WTC11 (cell line): ENCODE measurements around the gene CLDN14. TPM values are rescaled to one million over a fixed set of nuclear protein-coding genes. Genes with fewer than 3 reads are reported as not detected.

Source experiments
- ATAC-seq: fragments of 200-7000 bp; cut with Tn5 transposase; 2 replicates; pipeline ENCODE4 v1.10.0; 2021; ENCODE audit warnings: mild to moderate bottlenecking, moderate library complexity
- CTCF ChIA-PET: fragments of 300-600 bp; sonication (Branson Sonifier 250); formaldehyde crosslinking; loops from one replicate; lab custom pipeline; 2021; ENCODE audit warnings: antibody characterized with exemption; lab: Charles Lee
- POLR2A ChIA-PET: fragments of 350-600 bp; sonication (Branson Sonifier 250); formaldehyde crosslinking; loops from one replicate; lab custom pipeline; 2021; ENCODE audit warnings: antibody characterized with exemption; lab: Charles Lee
- DNase-seq: peaks from one replicate; pipeline ENCODE4 v3.0.0; 2021; ENCODE audit warnings: low spot score
- H3K27ac Mint-ChIP-seq: 2 replicates; pipeline ENCODE4 v1.8.0; 2021; ENCODE audit warnings: mixed read lengths
- H3K27me3 Mint-ChIP-seq: 2 replicates; pipeline ENCODE4 v1.8.0; 2021; ENCODE audit warnings: low read depth, mild to moderate bottlenecking, moderate library complexity, mixed read lengths
- H3K36me3 Mint-ChIP-seq: 2 replicates; pipeline ENCODE4 v1.8.0; 2021; ENCODE audit warnings: mixed read lengths
- H3K4me1 Mint-ChIP-seq: 2 replicates; pipeline ENCODE4 v1.8.0; 2022; ENCODE audit warnings: mixed read lengths
- H3K4me3 Mint-ChIP-seq: 2 replicates; pipeline ENCODE4 v1.8.0; 2021; ENCODE audit warnings: mild to moderate bottlenecking, moderate library complexity, mixed read lengths
- H3K9me3 Mint-ChIP-seq: 2 replicates; pipeline ENCODE4 v1.8.0; 2021; ENCODE audit warnings: mixed read lengths
- CDX4 ChIP-seq: fragments of 250-450 bp; sonication (Bioruptor Pico); IDR thresholded peaks from 2 replicates; pipeline ENCODE4 v1.9.0; 2021; ENCODE audit warnings: moderate library complexity, mild to moderate bottlenecking, inconsistent platforms, borderline replicate concordance
- E2F5 ChIP-seq: sonication (generic); formaldehyde crosslinking; IDR thresholded peaks from 2 replicates; pipeline ENCODE4 v1.8.1; 2022; ENCODE audit warnings: mild to moderate bottlenecking, moderate library complexity, missing genetic modification reagents
- ERG ChIP-seq: fragments of 250-450 bp; sonication (Bioruptor Pico); IDR thresholded peaks from 2 replicates; pipeline ENCODE4 v1.8.0; 2021; ENCODE audit warnings: mild to moderate bottlenecking
- HMGA2 ChIP-seq: fragments of 250-450 bp; sonication (Bioruptor Pico); IDR thresholded peaks from 2 replicates; pipeline ENCODE4 v1.4.0; 2021; ENCODE audit warnings: mild to moderate bottlenecking, moderate library complexity
- JUN ChIP-seq: sonication (generic); formaldehyde crosslinking; IDR thresholded peaks from 2 replicates; pipeline ENCODE4 v1.8.0; 2023; ENCODE audit warnings: mild to moderate bottlenecking, missing genetic modification reagents
- MXD4 ChIP-seq: fragments of 250-450 bp; sonication (Bioruptor Pico); IDR thresholded peaks from 2 replicates; pipeline ENCODE4 v1.8.0; 2021; ENCODE audit warnings: mild to moderate bottlenecking, moderate library complexity, borderline replicate concordance
- NFATC4 ChIP-seq: fragments of 250-450 bp; sonication (Bioruptor Pico); IDR thresholded peaks from 2 replicates; pipeline ENCODE4 v1.9.0; 2021; ENCODE audit warnings: mild to moderate bottlenecking
- NFE2L1 ChIP-seq: sonication (generic); formaldehyde crosslinking; IDR thresholded peaks from 2 replicates; pipeline ENCODE4 v1.8.1; 2023; ENCODE audit warnings: missing genetic modification reagents
- NFYB ChIP-seq: sonication (generic); formaldehyde crosslinking; conservative IDR thresholded peaks from 2 replicates; pipeline ENCODE4 v1.8.0; 2022; ENCODE audit warnings: low read depth, missing genetic modification reagents
- NR1H2 ChIP-seq: sonication (generic); formaldehyde crosslinking; IDR thresholded peaks from 2 replicates; pipeline ENCODE4 v1.9.0; 2021; ENCODE audit warnings: mild to moderate bottlenecking, moderate library complexity, missing genetic modification reagents
- OVOL2 ChIP-seq: fragments of 250-450 bp; sonication (Bioruptor Pico); IDR thresholded peaks from 2 replicates; pipeline ENCODE4 v1.9.0; 2021; ENCODE audit warnings: mild to moderate bottlenecking, borderline replicate concordance
- PRRX2 ChIP-seq: fragments of 250-450 bp; sonication (Bioruptor Pico); IDR thresholded peaks from 2 replicates; pipeline ENCODE4 v1.8.0; 2021; ENCODE audit warnings: mild to moderate bottlenecking
- ZNF121 ChIP-seq: sonication (generic); formaldehyde crosslinking; IDR thresholded peaks from 2 replicates; pipeline ENCODE4 v1.8.0; 2023; ENCODE audit warnings: missing genetic modification reagents
- ZNF532 ChIP-seq: fragments of 250-450 bp; sonication (Bioruptor Pico); IDR thresholded peaks from 2 replicates; pipeline ENCODE4 v1.9.0; 2021; ENCODE audit warnings: mild to moderate bottlenecking, borderline replicate concordance
- total RNA-seq: library from RNA; stranded (reverse); gene quantifications from 3 replicates; pipeline ENCODE4 v1.2.3, GENCODE V29; 2021
- TF ChIP-seq, protein P1 (sequence below): sonication (generic); formaldehyde crosslinking; IDR thresholded peaks from 2 replicates; pipeline ENCODE4 v1.8.0; 2022; ENCODE audit warnings: mild to moderate bottlenecking, missing genetic modification reagents
- TF ChIP-seq, protein P2 (sequence below): fragments of 250-450 bp; sonication (Bioruptor Pico); IDR thresholded peaks from 2 replicates; pipeline ENCODE4 v1.9.0; 2021; ENCODE audit warnings: mild to moderate bottlenecking
- TF ChIP-seq, protein P3 (sequence below): fragments of 250-450 bp; sonication (Bioruptor Pico); conservative IDR thresholded peaks from 2 replicates; pipeline ENCODE4 v1.9.0; 2021; ENCODE audit warnings: mild to moderate bottlenecking
- TF ChIP-seq, protein P4 (sequence below): fragments of 250-450 bp; sonication (Bioruptor Pico); IDR thresholded peaks from 2 replicates; pipeline ENCODE4 v1.9.0; 2021; ENCODE audit warnings: mild to moderate bottlenecking

Gene CLDN14
- total RNA-seq, 1 experiment from 2014 or later = not detected

GRCh38 chr21:36451506-36451905 is 28.4 kb downstream of the CLDN14 start (continued):
- no peak for TF ChIP-seq JUN (CRISPR knock-in tag)

- Mint-ChIP-seq H3K9me3 (no peaks in the 10 kb centered on the region; the same call in 1 of the 2 replicates), H3K4me3 (no peak overlapping the region), H3K27me3 (peaks cover 3% of the 10 kb centered on the region; the same call in 1 of the 2 replicates), H3K4me1 (peaks cover 21% of the 10 kb centered on the region), H3K36me3 (no peaks in the 10 kb centered on the region), H3K27ac (no peak overlapping the region)
- TF ChIP-seq ZNF121 (CRISPR knock-in tag) = no peak
- TF ChIP-seq, protein P1, sequence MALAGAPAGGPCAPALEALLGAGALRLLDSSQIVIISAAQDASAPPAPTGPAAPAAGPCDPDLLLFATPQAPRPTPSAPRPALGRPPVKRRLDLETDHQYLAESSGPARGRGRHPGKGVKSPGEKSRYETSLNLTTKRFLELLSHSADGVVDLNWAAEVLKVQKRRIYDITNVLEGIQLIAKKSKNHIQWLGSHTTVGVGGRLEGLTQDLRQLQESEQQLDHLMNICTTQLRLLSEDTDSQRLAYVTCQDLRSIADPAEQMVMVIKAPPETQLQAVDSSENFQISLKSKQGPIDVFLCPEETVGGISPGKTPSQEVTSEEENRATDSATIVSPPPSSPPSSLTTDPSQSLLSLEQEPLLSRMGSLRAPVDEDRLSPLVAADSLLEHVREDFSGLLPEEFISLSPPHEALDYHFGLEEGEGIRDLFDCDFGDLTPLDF (CRISPR knock-in tag) = no peak
- TF ChIP-seq OVOL2 (CRISPR knock-in tag) = no peak
- TF ChIP-seq, protein P2, sequence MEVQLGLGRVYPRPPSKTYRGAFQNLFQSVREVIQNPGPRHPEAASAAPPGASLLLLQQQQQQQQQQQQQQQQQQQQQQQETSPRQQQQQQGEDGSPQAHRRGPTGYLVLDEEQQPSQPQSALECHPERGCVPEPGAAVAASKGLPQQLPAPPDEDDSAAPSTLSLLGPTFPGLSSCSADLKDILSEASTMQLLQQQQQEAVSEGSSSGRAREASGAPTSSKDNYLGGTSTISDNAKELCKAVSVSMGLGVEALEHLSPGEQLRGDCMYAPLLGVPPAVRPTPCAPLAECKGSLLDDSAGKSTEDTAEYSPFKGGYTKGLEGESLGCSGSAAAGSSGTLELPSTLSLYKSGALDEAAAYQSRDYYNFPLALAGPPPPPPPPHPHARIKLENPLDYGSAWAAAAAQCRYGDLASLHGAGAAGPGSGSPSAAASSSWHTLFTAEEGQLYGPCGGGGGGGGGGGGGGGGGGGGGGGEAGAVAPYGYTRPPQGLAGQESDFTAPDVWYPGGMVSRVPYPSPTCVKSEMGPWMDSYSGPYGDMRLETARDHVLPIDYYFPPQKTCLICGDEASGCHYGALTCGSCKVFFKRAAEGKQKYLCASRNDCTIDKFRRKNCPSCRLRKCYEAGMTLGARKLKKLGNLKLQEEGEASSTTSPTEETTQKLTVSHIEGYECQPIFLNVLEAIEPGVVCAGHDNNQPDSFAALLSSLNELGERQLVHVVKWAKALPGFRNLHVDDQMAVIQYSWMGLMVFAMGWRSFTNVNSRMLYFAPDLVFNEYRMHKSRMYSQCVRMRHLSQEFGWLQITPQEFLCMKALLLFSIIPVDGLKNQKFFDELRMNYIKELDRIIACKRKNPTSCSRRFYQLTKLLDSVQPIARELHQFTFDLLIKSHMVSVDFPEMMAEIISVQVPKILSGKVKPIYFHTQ (CRISPR knock-in tag) = no peak
- TF ChIP-seq, protein P3, sequence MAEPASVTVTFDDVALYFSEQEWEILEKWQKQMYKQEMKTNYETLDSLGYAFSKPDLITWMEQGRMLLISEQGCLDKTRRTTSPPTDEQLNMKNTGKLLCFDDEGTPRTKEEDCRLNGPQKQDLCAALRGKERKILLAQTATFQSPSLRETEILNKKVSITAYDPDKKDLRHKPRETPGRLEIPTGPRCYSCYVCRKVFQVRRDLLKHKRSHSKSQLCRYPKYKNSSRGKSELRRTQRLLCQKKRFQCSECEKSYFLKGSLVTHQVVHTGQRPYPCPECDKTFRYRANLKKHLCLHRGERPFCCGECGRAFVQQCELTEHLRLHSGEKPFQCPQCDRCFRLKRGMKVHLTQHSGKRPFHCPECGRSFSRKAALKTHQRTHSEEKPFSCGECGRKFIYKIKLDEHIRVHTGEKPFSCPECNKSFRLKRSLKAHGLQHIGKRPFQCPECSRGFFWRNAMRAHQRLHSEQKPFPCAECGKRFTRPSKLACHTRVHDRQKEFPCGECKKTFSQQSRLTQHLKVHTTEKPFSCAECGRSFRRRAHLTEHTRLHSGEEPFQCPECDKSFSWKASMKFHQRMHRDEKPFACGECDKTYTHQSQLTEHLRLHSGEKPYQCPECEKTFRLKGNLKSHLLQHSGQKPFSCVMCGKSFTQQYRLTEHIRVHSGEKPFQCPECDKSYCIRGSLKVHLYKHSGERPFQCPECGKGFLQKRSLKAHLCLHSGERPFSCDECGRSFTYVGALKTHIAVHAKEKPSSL (CRISPR knock-in tag) = no peak
- TF ChIP-seq NFATC4 (CRISPR knock-in tag) = no peak
- TF ChIP-seq NR1H2 (CRISPR knock-in tag) = no peak
- TF ChIP-seq PRRX2 (CRISPR knock-in tag) = no peak
- TF ChIP-seq CDX4 (CRISPR knock-in tag) = no peak
- no peak for TF ChIP-seq ERG (CRISPR knock-in tag)
- TF ChIP-seq E2F5 (CRISPR knock-in tag) = no peak
- TF ChIP-seq NFYB (CRISPR knock-in tag) = no peak
- no peak for TF ChIP-seq HMGA2 (CRISPR knock-in tag)
- no peak for TF ChIP-seq MXD4
- TF ChIP-seq, protein P4, sequence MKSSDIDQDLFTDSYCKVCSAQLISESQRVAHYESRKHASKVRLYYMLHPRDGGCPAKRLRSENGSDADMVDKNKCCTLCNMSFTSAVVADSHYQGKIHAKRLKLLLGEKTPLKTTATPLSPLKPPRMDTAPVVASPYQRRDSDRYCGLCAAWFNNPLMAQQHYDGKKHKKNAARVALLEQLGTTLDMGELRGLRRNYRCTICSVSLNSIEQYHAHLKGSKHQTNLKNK (CRISPR knock-in tag) = no peak
- no peak for TF ChIP-seq NFE2L1 (CRISPR knock-in tag)
- no peak for TF ChIP-seq ZNF532 (CRISPR knock-in tag)
- ATAC-seq (no peak), DNase-seq (no peak)
- ChIA-PET POLR2A (no interaction called here), CTCF (interaction anchor here (0.6 kb wide), 1 partner anchor 29 kb away, joined by 3 read pairs; the partner anchor contains the start of gene CLDN14)
These were observed 29.4 kb downstream of the CLDN14 start for GRCh38 chr21:36450511-36450910.
